ENCODE measurements around the gene CSGALNACT2.
A peak's percentile ranks its signal among the peaks of the same experiment; 100 is the strongest.

CSGALNACT2 gene

DNA sequence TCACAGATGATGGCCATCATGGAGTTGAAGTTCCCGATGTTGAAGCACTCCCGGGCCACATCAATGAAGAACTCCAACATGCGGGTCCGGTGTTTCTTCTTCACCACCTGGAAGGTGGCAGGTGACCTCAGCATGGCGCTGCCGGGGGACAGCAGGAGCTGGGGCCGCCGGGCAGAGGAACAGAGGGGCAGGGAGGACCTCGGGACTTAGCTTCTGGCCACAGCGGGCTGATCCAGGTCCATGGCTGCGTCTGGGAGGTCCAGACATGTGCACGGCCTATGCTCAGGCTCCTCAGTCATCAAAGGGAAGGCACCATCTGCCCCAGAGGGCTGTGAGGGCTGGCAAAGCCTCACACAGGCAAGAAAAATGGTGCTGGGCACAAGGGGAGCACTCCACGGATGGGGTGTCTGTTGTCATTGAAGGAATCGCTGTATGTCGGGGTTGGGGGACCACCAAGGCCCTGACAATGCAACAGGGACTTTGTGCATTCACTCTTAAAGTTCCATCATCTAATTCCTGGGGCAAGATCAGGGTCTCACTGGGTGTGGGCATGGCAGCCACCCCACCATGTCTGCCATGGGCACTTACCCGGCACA is 60.9 kb downstream of the CSGALNACT2 start:
- no peak for DNase-seq
- TF ChIP-seq GATA1 (IDR thresholded peaks at IDR 0.05; ENCODE audit: low read depth, low read length) = no peak
- no peak for TF ChIP-seq POLR2A (IDR thresholded peaks at IDR 0.05; ENCODE audit: low read length)

DNA sequence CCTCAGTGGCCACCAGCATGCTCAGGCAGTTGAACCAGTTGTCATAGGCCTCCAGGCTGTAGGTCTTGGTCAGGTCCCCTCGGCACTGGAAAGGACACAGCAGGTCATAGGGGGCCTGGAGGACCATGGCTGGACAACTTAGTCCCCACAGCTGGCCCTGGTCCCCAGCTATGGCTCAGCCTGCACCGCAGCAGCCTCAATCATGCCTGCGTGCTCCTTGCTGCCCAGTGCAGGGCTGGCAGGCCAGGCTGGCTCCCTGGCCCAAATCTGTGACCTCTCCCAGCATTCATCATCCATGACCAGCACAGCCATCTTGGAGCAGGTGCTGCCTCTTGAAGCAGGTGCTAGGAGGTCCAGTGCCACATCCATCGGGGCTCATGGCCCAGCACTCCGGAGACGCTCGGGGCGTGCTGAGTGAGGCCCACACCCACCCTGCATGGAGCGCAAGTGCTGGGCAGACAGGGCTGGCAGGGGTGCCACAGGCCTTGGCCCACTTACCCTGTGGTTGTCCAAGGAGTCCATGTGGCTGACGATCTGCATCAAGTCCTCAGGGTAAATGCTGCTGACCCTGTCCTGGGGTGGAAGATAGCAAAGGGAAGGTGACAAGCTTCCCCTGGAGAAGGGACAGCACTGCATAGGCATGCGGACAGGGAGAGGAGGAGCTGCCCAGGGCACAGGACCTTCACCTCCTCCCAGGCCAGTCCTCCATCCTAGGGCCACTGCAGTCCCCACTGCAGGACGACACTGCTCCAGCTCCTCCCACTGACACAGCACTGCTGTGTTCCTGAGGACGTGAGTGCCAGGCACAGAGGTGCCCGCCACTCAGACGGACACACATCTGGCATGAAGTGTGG is 61.7 kb downstream of the CSGALNACT2 start:
- no peak for TF ChIP-seq GATA1 (IDR thresholded peaks at IDR 0.05; ENCODE audit: low read depth, low read length)
- TF ChIP-seq POLR2A (IDR thresholded peaks at IDR 0.05; ENCODE audit: low read length) = no peak
- no peak for DNase-seq

DNA sequence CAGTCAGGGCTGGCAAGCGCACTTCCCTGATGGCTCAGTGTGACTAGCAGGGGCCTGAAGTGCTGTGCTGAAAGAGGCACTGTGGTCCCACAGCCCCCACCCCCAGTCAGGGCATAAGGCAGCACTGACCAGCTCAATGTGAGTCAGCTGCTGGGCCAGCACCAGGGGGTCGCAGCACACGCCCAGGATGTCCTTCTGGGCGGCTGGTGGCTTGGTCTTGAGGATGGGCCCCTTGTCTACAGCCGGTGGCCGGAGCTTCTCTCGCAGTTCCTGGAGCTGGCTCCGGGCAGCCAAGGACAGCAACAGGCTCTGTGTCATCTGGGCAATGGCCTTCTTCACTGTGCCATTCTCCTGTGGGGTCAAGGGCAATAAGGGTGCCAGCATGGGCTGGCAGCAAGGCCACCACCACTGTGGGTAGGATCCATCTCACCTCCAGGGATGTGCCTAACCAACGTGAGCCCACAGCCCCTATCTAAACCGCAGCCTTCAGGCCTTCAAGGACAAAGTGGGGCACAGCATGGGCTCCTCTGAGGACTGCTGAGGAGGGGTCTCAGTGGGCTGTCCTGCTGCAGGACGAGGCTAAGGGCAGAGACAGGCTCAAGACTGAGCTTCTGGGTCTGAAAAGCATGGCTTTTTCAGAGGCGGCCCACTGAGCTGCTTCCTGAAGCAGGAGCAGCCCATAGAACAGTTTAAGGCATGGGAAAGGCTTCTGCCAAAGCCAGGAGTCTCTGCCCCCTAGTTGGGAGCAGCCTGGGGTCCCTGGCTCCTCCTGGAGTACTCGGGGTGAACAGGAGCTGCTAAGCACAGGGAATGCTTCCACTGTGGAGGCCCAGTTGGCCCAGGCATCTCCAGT is 62.5 kb downstream of the CSGALNACT2 start:
- DNase-seq = no peak
- TF ChIP-seq GATA1 (IDR thresholded peaks at IDR 0.05; ENCODE audit: low read depth, low read length) = no peak
- no peak for TF ChIP-seq POLR2A (IDR thresholded peaks at IDR 0.05; ENCODE audit: low read length)

DNA sequence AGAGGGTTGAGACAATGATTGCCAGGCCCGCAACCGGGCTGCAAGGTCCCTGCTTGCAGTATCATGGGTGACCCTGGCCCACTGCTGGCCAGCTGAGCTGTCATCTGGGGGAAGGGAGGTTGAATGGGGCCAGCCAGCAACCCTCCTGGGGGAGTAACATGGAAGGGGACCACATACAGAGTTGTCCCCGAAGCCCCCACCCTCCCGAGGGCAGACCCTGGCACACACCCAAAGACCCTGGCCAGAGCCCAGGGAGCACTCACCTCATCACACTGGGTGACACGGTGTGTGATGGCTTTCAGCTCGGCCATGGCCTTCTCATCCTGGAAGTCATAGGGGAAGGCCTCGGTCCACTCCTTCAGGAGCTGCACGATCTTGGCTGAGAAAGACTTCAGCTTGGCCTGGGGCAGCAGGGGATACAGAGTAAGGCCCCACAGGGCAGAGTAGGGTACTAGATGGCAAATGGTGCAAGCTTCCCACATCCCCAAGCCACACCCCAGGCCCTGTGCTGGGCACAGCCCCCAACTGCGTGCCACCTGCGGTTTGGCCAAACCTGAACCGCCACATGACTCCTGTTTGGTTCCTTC is 63.4 kb downstream of the CSGALNACT2 start:
- no peak for DNase-seq
- TF ChIP-seq POLR2A (IDR thresholded peaks at IDR 0.05; ENCODE audit: low read length) = no peak
- no peak for TF ChIP-seq GATA1 (IDR thresholded peaks at IDR 0.05; ENCODE audit: low read depth, low read length)

DNA sequence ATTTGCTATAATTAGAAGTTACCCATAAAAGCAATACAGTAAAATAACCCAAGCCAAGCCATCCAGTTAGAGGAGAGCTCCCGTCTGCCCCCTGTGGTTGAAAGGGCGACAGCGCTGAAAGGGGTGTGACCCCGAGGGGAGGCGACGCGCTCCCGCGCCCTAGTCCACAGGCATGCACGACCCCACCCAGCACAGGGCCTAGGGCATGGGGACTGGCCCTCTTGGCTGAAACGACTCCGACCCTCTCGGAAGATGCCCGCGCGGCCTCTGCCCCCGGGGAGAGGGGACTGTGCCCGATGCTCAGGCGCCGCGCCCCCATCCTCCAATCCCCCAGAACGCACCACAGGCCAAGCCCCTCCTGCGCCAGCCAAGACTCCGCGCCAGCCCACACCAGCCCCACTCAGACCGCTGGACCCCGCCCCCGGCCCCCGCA is 64.0 kb downstream of the CSGALNACT2 start:
- TF ChIP-seq GATA1 (IDR thresholded peaks at IDR 0.05; ENCODE audit: low read depth, low read length) = no peak
- DNase-seq = peak; percentile 64 to 65

DNA sequence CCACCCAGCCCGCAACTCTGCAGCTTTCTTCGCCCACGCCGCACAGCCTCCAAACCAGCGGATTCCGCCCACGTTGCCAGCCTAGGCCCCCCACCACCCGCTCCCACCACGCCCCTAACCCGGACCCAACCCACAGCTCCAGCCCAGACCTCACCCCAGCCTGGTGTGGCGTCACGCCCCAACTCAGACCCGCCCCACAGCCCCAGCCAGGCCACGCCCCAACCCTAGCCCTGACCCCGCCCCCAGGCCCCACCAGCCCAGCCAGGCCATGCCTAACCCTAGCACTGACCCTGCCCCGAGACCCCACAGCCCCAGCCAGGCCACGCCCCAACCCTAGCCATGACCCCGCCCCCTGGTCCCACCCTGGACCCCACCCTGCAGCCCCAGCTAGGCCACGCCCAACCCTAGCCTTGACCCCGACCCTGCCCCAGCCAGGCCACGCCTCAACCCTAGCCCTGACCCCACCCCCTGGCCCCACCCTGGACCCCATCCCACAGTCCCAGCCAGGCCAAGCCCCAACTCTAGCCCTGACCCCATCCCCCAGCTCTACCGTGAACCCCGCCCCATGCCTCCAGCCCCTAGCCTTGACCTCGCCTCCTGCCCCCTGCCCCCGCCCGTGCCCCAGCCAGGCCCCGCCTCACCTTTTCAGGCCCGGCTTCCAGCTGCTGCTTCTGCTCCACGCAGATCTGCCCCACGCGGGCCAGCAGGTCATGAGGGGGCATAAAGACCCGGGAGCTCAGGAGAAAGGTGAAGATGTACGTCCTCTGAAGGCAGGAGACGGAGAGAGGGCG is 64.6 kb downstream of the CSGALNACT2 start:
- TF ChIP-seq GATA1 (IDR thresholded peaks at IDR 0.05; ENCODE audit: low read depth, low read length) (no peak), POLR2A (IDR thresholded peaks at IDR 0.05; ENCODE audit: low read length) (no peak)
- peak; percentile 51 to 59 for DNase-seq

DNA sequence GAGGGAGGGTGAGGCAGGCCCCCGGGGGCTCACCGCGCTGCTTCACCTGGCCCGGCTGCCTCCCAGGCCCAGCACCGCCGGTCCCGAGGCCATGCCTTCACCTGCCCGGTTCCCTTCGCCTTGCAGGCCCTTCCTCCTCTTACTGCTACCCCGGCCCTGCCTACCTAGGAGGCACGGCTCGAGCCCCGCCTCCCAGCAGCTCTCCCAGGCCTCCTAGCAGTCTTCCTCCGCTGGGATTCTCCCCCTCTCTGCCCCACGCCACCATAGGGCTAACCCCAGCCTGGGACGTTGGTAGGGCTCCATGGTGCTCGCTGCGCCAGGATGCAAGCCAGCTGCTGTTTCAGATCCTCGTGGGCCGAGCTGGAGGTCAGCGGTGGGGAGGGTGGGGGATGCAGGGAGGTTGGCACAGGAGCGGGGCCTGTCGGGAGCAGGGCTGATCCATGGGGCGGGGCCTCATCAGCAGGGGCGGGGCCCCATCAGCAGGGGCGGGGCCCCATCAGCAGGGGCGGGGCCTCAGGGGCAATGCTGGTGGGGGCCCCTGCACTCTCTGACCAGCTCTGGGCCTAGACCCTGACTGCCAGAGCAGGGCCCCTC is 65.3 kb downstream of the CSGALNACT2 start:
- no peak for TF ChIP-seq GATA1 (IDR thresholded peaks at IDR 0.05; ENCODE audit: low read depth, low read length)
- no peak for TF ChIP-seq POLR2A (IDR thresholded peaks at IDR 0.05; ENCODE audit: low read length)
- peak; percentile 34 to 55 for DNase-seq

DNA sequence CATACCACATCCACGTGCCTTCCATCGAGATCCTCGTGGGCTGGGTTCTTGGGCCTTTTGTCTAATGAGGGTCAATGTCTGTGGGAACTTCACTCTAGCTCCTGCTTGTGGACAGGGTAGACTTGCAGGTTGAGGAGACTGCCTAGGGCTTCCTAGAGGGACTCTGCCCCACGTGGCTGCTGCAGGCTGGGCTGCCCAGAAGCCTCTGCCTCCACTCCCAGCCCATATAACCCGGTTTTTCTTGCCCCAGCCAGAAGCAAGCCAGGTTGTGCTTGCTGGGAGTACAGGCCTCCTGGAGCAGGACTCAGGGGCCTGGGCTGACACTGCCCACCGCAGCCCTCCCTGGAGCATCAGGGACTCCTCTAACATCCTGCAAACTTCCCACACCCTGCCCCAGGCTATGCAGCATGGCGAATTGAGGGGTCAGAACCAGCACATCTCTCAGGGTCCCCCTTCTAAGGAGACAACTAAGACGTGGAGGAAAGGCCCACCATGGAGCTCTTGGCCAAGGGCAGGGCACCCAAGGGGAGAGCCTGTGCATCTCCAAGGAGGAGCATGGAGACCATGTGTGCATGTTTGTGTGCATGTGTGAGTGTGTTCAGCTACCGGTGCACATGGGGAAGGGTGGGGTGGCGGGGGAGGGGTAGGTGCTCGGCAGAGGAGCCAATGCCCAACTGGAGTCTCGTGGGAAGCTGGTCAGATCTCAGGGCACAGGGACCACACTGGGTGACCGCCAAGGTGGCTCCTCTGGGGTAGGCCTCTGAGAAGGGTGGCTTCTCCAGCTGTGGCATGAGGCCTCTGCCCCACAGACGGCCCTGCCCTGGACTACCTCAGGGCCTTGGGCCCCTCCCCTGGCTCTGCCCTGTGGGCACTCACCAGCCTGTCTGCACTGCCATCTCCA is 66.0 kb downstream of the CSGALNACT2 start:
- DNase-seq = peak in 1 of 2 experiments; percentile 55
- TF ChIP-seq POLR2A (IDR thresholded peaks at IDR 0.05; ENCODE audit: low read length) (no peak), GATA1 (IDR thresholded peaks at IDR 0.05; ENCODE audit: low read depth, low read length) (no peak)

DNA sequence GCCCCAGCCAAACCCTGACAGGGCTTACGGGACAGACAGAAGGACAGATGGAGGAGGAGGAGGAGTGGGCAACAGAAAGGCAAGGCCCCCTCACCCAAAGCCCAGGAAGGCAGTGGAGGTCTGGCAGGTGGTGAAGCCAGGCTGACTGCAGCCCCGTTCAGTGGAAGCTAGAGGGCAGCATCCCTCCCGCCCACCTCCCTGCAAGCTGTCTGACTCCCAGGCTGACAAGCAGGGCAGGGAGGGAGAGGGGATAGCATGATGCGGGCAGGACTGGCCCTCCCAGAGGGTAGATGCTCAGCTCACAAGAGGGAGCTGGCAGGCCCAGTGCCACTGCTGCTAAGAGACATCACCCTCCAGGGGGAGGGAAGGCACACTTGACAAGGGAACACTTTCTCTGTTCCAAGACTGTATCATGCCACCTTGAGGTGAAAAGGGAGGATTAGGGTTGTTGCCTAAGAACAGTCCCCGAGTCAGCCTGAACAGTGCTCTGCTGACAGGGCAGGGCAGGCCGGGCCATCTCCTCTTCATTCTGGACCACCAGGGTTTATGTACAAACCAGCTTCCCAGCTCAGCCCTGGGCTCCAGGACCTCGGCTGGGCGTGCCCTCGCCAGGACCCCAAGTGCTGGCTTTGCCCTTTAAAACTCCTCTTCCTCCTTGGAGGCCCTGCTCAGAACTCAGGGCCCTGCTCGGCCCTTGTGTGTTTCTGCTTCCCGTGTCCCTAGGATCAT is 66.9 kb downstream of the CSGALNACT2 start:
- TF ChIP-seq GATA1 (IDR thresholded peaks at IDR 0.05; ENCODE audit: low read depth, low read length) (no peak), POLR2A (IDR thresholded peaks at IDR 0.05; ENCODE audit: low read length) (no peak)
- peak; percentile 61 to 62 for DNase-seq

DNA sequence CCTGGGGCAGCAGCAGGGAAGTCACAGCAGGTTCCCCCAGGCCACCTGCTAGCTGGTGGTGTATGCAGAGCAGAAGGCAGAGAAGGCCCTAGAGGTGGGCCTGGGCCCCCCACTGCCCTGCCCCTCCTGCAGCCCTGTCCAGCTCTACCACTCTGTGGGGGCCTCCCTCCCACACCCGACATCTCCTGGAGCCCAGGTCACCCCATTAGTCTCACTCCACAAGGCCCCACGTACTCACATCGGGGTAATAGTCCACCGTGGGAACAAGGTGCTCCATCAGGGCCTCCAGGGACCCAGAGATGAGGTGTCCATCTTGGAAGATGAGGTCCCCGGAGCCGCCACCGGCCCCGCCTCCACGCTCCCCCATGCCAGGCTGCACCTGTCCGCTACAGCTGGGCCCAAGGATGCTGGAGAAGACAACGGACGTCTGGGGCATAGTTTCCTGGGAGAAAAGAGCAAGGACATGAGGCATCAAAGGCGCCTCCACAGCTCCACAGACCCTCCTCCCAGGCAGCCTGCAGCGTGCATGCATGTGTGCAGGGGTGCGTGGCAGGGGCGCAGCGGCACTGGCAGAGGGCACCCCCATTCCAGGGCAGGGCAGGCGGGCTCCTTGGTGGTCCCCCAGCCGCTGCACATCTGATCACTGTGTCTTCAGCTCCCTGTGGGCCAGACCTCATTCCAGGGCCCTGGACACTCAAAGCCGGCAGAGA is 67.6 kb downstream of the CSGALNACT2 start:
- no peak for DNase-seq
- TF ChIP-seq POLR2A (IDR thresholded peaks at IDR 0.05; ENCODE audit: low read length) (no peak), GATA1 (IDR thresholded peaks at IDR 0.05; ENCODE audit: low read depth, low read length) (no peak)

All from erythroblast (primary cell).